Measurements from ENCODE around the gene USP32.

DNA sequence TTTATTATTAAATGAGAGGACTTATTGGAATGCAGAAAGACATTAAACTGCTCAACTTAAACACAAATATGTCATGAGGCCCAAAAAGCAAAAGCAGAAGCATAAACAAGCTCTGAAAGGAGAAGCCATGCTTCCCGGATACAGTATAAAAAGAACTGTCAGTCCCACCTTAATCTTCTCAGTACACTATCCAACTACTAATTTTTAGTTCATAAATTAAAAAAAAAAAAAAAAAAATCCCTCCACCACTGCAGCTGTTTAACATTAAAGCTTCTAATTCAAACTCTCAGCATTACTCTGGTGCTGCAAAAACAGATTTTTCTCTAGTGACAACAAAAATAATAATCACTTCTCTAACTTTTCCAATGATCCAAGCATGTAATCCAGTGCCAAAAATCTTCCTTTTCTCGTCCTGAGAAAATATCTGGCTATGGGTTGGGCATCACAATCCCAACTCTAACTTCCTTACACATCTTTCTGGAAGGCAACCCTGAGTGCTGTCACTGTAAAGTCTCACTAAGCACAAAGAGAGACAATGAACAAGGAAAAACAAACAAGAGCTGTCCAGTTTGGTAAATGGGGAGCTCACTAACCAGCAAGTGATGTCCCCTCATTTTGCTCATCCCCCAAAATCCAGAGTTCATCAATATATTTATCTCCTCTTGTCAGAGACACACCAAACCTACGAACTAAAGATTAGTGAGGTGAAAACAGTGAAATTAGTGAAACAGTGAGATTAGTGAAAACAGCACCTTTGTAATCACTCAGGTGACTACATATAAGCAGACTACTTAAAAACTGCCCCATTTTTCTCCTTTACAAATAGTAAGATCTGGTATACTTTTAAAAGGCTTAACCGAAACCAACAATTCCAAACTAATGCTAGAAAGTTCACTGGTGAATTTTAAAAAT is 5.5 kb downstream of the USP32 start:
- TF ChIP-seq PPARA (CRISPR knock-in tag; IDR thresholded peaks at IDR 0.05; ENCODE audit: borderline replicate concordance): no peak
- TF ChIP-seq RARB (CRISPR knock-in tag; IDR thresholded peaks at IDR 0.05): no peak
